Activated B cell treated with CpG ODN at 0.5 μM for 24 hours (primary cell): ENCODE data around the gene ARIH1. TPM values are rescaled to one million over a fixed set of nuclear protein-coding genes. Genes with fewer than 3 reads are reported as not detected.

ENCODE experiments used
- ATAC-seq: fragments of 200-7000 bp; cut with Tn5 transposase; one replicate; pipeline ENCODE4 v1.10.0; 2021; ENCODE audit warnings: low read depth, mild to moderate bottlenecking, moderate library complexity
- CTCF ChIA-PET: fragments of 350-600 bp; sonication (Branson Sonifier 250); formaldehyde crosslinking; loops from one replicate; lab custom pipeline; 2021; ENCODE audit warnings: antibody characterized with exemption; lab: Charles Lee
- POLR2A ChIA-PET: fragments of 350-600 bp; sonication (Branson Sonifier 250); formaldehyde crosslinking; loops from one replicate; lab custom pipeline; 2021; ENCODE audit warnings: antibody characterized with exemption; lab: Charles Lee
- DNase-seq: peaks from one replicate; pipeline ENCODE4 v3.0.0; 2022
- H3K27ac Mint-ChIP-seq: one replicate; pipeline ENCODE4 v1.8.0; 2020; ENCODE audit warnings: mixed read lengths
- H3K27me3 Mint-ChIP-seq: one replicate; pipeline ENCODE4 v1.8.0; 2021; ENCODE audit warnings: mixed read lengths
- H3K36me3 Mint-ChIP-seq: one replicate; pipeline ENCODE4 v1.8.0; 2021; ENCODE audit warnings: low read depth, mixed read lengths
- H3K4me1 Mint-ChIP-seq: one replicate; pipeline ENCODE4 v1.8.0; 2021; ENCODE audit warnings: mixed read lengths
- H3K4me3 Mint-ChIP-seq: one replicate; pipeline ENCODE4 v1.8.0; 2020; ENCODE audit warnings: mild to moderate bottlenecking, mixed read lengths
- H3K9me3 Mint-ChIP-seq: one replicate; pipeline ENCODE4 v1.8.0; 2020; ENCODE audit warnings: mixed read lengths
- intact Hi-C: fragments of 100-400 bp; cut with micrococcal nuclease; formaldehyde crosslinking; loops from one replicate; pipeline ENCODE4 v1.15.1; 2024
- total RNA-seq: library from RNA; stranded (reverse); gene quantifications from 2 replicates; pipeline ENCODE4 v1.2.3, GENCODE V29; 2022
- TF ChIP-seq, protein P1 (sequence below): fragments of 200-600 bp; IDR thresholded peaks from one replicate; pipeline ENCODE4 v1.8.0; 2022; ENCODE audit warnings: antibody characterized with exemption, mild to moderate bottlenecking

The ARIH1 gene
- total RNA-seq, 1 donor from 2014 or later: 159 TPM

DNA sequence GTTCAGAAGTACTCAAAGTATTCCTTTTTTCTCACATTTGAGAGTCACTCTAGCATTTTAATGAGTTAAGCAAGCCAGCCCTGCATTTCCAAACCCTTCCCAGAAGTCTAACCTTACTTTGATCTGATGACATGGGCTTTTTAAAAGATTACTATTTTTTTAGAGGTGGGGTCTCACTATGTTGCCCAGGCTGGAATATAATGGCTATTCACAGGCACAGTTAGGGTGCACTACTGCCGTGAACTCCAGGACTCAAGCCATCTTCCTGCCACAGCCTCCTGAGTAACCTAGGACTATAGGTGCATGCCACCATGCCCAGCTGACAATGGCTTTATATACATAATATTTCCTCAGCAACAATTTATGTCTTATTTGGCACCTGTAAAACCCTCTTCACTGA lies 116.3 kb downstream of the ARIH1 start:
- intact Hi-C loops: no loop called here
- H3K9me3 Mint-ChIP-seq: no peaks in the 10 kb centered on the region
- ChIA-PET CTCF (interaction anchor here (3.2 kb wide), 1 partner anchor 9 kb away, joined by 11 read pairs; no protein-coding TSS in a partner anchor), POLR2A (no interaction called here)
- no peaks in the 10 kb centered on the region for H3K4me1 Mint-ChIP-seq
- H3K36me3 Mint-ChIP-seq: peaks cover 14% of the 10 kb centered on the region
- ATAC-seq (no peak), DNase-seq (no peak)
- no peaks in the 10 kb centered on the region for H3K27me3 Mint-ChIP-seq
- no peak overlapping the region for H3K27ac Mint-ChIP-seq
- H3K4me3 Mint-ChIP-seq: no peak overlapping the region
- TF ChIP-seq, protein P1, sequence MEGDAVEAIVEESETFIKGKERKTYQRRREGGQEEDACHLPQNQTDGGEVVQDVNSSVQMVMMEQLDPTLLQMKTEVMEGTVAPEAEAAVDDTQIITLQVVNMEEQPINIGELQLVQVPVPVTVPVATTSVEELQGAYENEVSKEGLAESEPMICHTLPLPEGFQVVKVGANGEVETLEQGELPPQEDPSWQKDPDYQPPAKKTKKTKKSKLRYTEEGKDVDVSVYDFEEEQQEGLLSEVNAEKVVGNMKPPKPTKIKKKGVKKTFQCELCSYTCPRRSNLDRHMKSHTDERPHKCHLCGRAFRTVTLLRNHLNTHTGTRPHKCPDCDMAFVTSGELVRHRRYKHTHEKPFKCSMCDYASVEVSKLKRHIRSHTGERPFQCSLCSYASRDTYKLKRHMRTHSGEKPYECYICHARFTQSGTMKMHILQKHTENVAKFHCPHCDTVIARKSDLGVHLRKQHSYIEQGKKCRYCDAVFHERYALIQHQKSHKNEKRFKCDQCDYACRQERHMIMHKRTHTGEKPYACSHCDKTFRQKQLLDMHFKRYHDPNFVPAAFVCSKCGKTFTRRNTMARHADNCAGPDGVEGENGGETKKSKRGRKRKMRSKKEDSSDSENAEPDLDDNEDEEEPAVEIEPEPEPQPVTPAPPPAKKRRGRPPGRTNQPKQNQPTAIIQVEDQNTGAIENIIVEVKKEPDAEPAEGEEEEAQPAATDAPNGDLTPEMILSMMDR: no peak

DNA sequence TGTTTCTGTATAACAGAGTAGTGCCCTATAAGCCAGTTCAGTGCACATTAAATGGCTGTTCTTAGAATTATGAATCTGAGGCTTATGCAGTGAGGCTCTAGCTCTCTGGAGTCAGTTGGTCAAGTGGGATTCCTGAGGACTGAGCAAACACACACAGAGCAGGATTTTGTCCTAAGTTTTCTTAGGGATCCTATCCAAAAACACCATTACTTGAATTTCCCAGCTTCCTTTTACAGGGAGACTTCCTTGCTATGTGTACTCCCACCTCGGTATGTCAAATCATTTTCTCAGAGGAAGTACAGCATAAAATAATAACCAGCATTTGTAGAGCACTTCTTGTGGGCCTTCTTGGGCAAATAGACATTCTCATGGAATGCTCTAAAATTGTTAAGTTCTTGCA lies 117.2 kb downstream of the ARIH1 start:
- H3K27ac Mint-ChIP-seq: no peak overlapping the region
- DNase-seq (no peak), ATAC-seq (no peak)
- no peaks in the 10 kb centered on the region for H3K4me1 Mint-ChIP-seq
- H3K27me3 Mint-ChIP-seq: no peaks in the 10 kb centered on the region
- ChIA-PET POLR2A (no interaction called here), CTCF (interaction anchor here (3.2 kb wide), 1 partner anchor 8 kb away, joined by 11 read pairs; no protein-coding TSS in a partner anchor)
- no peak overlapping the region for H3K4me3 Mint-ChIP-seq
- TF ChIP-seq, protein P1: no peak
- intact Hi-C loops: no loop called here
- peaks cover 6% of the 10 kb centered on the region for H3K36me3 Mint-ChIP-seq
- no peaks in the 10 kb centered on the region for H3K9me3 Mint-ChIP-seq

GRCh38 chr15:72592097-72592496 lies 118.0 kb downstream of the ARIH1 start:
- no peaks in the 10 kb centered on the region for H3K4me1 Mint-ChIP-seq
- POLR2A ChIA-PET: no interaction called here
- no peaks in the 10 kb centered on the region for H3K27me3 Mint-ChIP-seq
- no peak overlapping the region for H3K27ac Mint-ChIP-seq
- ATAC-seq: no peak
- no peak for DNase-seq
- H3K9me3 Mint-ChIP-seq: no peaks in the 10 kb centered on the region
- H3K36me3 Mint-ChIP-seq: peaks cover 5% of the 10 kb centered on the region
- CTCF ChIA-PET: no interaction called here
- intact Hi-C loops: no loop called here
- H3K4me3 Mint-ChIP-seq: no peak overlapping the region
- TF ChIP-seq, protein P1: no peak

DNA sequence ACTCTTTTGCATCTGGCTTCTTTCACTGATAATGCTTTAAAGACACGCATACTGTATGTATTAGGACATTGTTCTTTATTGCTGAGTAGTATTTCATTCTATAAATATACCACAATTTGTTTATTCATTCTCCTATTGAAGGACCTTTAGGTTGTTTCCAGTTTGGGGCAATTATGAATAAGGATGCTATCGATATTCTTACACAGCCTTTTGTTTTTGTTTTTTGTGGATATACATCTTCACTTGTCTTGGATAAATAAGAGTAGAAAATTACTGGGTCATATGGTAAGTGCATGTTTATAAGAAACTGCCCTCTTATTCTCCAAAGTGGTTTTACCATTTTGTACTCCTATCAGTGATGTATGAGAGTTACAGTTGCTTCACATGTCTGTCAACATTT lies 118.5 kb downstream of the ARIH1 start:
- no peaks in the 10 kb centered on the region for H3K9me3 Mint-ChIP-seq
- DNase-seq (no peak), ATAC-seq (no peak)
- TF ChIP-seq, protein P1: no peak
- H3K27me3 Mint-ChIP-seq: no peaks in the 10 kb centered on the region
- no peak overlapping the region for H3K4me3 Mint-ChIP-seq
- POLR2A ChIA-PET: no interaction called here
- H3K27ac Mint-ChIP-seq: no peak overlapping the region
- CTCF ChIA-PET: no interaction called here
- H3K4me1 Mint-ChIP-seq: no peaks in the 10 kb centered on the region
- intact Hi-C loops: no loop called here
- no peaks in the 10 kb centered on the region for H3K36me3 Mint-ChIP-seq

DNA sequence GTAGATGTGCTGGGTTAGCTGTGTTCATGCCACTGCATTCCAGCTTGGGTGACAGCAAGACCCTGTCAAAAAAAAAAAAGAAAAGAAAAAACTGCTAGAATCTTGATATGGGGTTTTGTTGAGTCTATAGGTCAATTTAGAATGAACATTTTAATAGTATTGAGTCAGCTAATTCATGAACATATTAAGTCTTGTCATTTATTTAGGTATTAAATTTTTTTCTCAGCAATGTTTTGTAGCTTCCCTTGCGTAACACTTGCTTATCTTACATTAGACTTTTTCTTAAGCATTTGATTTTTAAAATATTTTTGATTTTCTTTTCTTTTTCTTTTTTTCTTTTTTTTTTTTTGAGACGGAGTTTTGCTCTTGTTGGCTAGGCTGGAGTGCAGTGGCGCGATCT lies 119.7 kb downstream of the ARIH1 start:
- Mint-ChIP-seq H3K27me3 (no peaks in the 10 kb centered on the region), H3K4me1 (no peaks in the 10 kb centered on the region), H3K36me3 (no peaks in the 10 kb centered on the region), H3K9me3 (no peaks in the 10 kb centered on the region), H3K4me3 (no peak overlapping the region), H3K27ac (no peak overlapping the region)
- ATAC-seq (no peak), DNase-seq (no peak)
- ChIA-PET POLR2A (no interaction called here), CTCF (no interaction called here)
- intact Hi-C loops: no loop called here
- TF ChIP-seq, protein P1: no peak
